ENCODE results near the gene LRRN4CL.

DNA sequence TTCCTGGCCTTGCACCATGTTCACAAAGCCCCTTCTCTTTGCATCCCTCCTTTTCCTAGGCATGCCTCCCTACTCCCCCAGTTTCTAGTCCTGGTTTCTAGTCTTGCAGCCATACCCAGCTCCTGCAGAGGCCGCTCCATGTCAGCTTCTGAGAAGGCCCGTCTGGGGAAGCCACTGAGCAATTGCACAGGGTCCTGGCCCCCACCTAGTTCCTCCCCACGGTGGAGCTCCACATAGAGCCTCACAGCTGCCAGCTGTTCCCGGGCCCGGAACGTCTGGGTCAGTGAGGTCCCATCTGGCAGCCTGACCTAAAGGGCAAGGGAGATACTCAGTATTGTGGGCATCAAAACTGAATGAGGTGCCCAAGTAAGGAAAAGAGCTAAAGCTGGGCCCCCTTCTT, 12.6 kb downstream of the LRRN4CL start:
- TF ChIP-seq, protein P1, sequence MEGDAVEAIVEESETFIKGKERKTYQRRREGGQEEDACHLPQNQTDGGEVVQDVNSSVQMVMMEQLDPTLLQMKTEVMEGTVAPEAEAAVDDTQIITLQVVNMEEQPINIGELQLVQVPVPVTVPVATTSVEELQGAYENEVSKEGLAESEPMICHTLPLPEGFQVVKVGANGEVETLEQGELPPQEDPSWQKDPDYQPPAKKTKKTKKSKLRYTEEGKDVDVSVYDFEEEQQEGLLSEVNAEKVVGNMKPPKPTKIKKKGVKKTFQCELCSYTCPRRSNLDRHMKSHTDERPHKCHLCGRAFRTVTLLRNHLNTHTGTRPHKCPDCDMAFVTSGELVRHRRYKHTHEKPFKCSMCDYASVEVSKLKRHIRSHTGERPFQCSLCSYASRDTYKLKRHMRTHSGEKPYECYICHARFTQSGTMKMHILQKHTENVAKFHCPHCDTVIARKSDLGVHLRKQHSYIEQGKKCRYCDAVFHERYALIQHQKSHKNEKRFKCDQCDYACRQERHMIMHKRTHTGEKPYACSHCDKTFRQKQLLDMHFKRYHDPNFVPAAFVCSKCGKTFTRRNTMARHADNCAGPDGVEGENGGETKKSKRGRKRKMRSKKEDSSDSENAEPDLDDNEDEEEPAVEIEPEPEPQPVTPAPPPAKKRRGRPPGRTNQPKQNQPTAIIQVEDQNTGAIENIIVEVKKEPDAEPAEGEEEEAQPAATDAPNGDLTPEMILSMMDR (IDR thresholded peaks at IDR 0.05; ENCODE audit: low read length), result no peak
- no peak for TF ChIP-seq EZH2 (IDR thresholded peaks at IDR 0.05; ENCODE audit: borderline replicate concordance, low read length)
